Liver (tissue), 9 donors: ENCODE results near the gene CAPN3. TPM values are rescaled to one million over a fixed set of nuclear protein-coding genes. Genes with fewer than 3 reads are reported as not detected.

Experiments used
- DNase-seq: peaks from one replicate; pipeline ENCODE4 v3.0.0-alpha.2; 2017; ENCODE audit warnings: low spot score
- H3K27ac ChIP-seq, 2 donors: one replicate each; pipeline ENCODE4 v1.7.0; 2013; ENCODE audit warnings: inconsistent platforms in 2 of 2, low read length in 2 of 2, control low read depth in 1 of 2, low read depth in 1 of 2, mild to moderate bottlenecking in 1 of 2
- H3K27me3 ChIP-seq, 4 donors: one replicate each; pipeline versions ENCODE4 v1.6.1 to v1.7.0; 2013; ENCODE audit warnings: low read length in 3 of 4, inconsistent platforms in 1 of 4, mild to moderate bottlenecking in 1 of 4, moderate library complexity in 1 of 4; ENCODE audit not compliant: control insufficient read depth in 4 of 4, insufficient read depth in 4 of 4
- H3K36me3 ChIP-seq, 4 donors: one replicate each; pipeline versions ENCODE4 v1.6.1 to v1.7.0; 2013; ENCODE audit warnings: low read length in 3 of 4, mild to moderate bottlenecking in 3 of 4, low read depth in 1 of 4, moderate library complexity in 1 of 4; ENCODE audit not compliant: control insufficient read depth in 4 of 4, insufficient read depth in 3 of 4
- H3K4me1 ChIP-seq, 4 donors: one replicate each; pipeline versions ENCODE4 v1.6.1 to v1.7.0; 2013; ENCODE audit warnings: low read length in 3 of 4, mild to moderate bottlenecking in 3 of 4, moderate library complexity in 1 of 4; ENCODE audit not compliant: control insufficient read depth in 4 of 4, insufficient read depth in 4 of 4
- H3K4me3 ChIP-seq, 3 donors: one replicate each; pipeline versions ENCODE4 v1.6.1 to v1.7.0; 2013; ENCODE audit warnings: low read length in 3 of 3, control low read depth in 1 of 3, low read depth in 1 of 3, mild to moderate bottlenecking in 1 of 3
- H3K9ac ChIP-seq, 2 donors: one replicate each; pipeline ENCODE4 v1.7.0; 2013; ENCODE audit warnings: low read length in 2 of 2, mild to moderate bottlenecking in 2 of 2, moderate library complexity in 2 of 2, control low read depth in 1 of 2, low read depth in 1 of 2
- H3K9me3 ChIP-seq, 4 donors: one replicate each; pipeline versions ENCODE4 v1.6.1 to v1.7.0; 2013; ENCODE audit warnings: low read length in 3 of 4; ENCODE audit not compliant: control insufficient read depth in 4 of 4
- ATF3 ChIP-seq: IDR thresholded peaks from 2 replicates; pipeline ENCODE4 v1.6.1; 2016; ENCODE audit warnings: antibody characterized with exemption
- CTCF ChIP-seq: fragments of 150-350 bp; IDR thresholded peaks from 2 replicates; pipeline ENCODE4 v1.5.1; 2017; ENCODE audit warnings: improper control_type of control experiment, low read depth, low read length; ENCODE audit not compliant: missing input control
- EGR1 ChIP-seq, 2 donors: IDR thresholded peaks; 2 replicates each; pipeline ENCODE4 v1.6.1; 2016 to 2018; ENCODE audit warnings: antibody characterized with exemption in 2 of 2, low read depth in 2 of 2
- FOXA1 ChIP-seq: IDR thresholded peaks from 2 replicates; pipeline ENCODE4 v1.6.1; 2016; ENCODE audit warnings: antibody characterized with exemption
- FOXA2 ChIP-seq: IDR thresholded peaks from 2 replicates; pipeline ENCODE4 v1.6.1; 2016; ENCODE audit warnings: antibody characterized with exemption
- GABPA ChIP-seq, 2 donors: IDR thresholded peaks in 1 of 2; conservative IDR thresholded peaks in 1 of 2; 2 replicates each; pipeline ENCODE4 v1.6.1; 2016; ENCODE audit warnings: antibody characterized with exemption in 2 of 2, mild to moderate bottlenecking in 1 of 2, moderate library complexity in 1 of 2
- HNF4G ChIP-seq: IDR thresholded peaks from 2 replicates; pipeline ENCODE4 v1.6.1; 2016; ENCODE audit warnings: antibody characterized with exemption
- JUND ChIP-seq, 2 donors: IDR thresholded peaks; 2 replicates each; pipeline ENCODE4 v1.6.1; 2016; ENCODE audit warnings: antibody characterized with exemption in 2 of 2
- MAX ChIP-seq: IDR thresholded peaks from 2 replicates; pipeline ENCODE4 v1.6.1; 2016; ENCODE audit warnings: antibody characterized with exemption
- NR2F2 ChIP-seq: IDR thresholded peaks from 2 replicates; pipeline ENCODE4 v1.6.1; 2016; ENCODE audit warnings: antibody characterized with exemption
- REST ChIP-seq: IDR thresholded peaks from 2 replicates; pipeline ENCODE4 v1.6.1; 2016; ENCODE audit warnings: antibody characterized with exemption, mild to moderate bottlenecking
- RXRA ChIP-seq, 2 donors: IDR thresholded peaks; 2 replicates each; pipeline ENCODE4 v1.6.1; 2017 to 2018; ENCODE audit warnings: antibody characterized with exemption in 2 of 2, mild to moderate bottlenecking in 1 of 2
- SP1 ChIP-seq: IDR thresholded peaks from 2 replicates; pipeline ENCODE4 v1.6.1; 2018; ENCODE audit warnings: antibody characterized with exemption, mild to moderate bottlenecking
- TAF1 ChIP-seq: conservative IDR thresholded peaks from 2 replicates; pipeline ENCODE4 v1.6.1; 2016; ENCODE audit warnings: antibody characterized with exemption, mild to moderate bottlenecking
- YY1 ChIP-seq: IDR thresholded peaks from 2 replicates; pipeline ENCODE4 v1.6.1; 2016; ENCODE audit warnings: antibody characterized with exemption, mild to moderate bottlenecking
- WGBS: extraction: QIAGEN DNeasy Blood & Tissue Kit; methylation state at CpG from one replicate; pipeline ENCODE4 v1.1.7; 2013; 5-methylcytosine and 5-hydroxymethylcytosine counted together
- polyA plus RNA-seq, 2 donors: library from polyadenylated mRNA; stranded (reverse) in 1 of 2; unstranded in 1 of 2; fragments of 200-250 nt in 1 of 2; fragments of >200 nt in 1 of 2; fragmentation: Nextera tagmentation in 1 of 2; extraction: Ambion mirVana in 1 of 2; gene quantifications; one replicate each; pipeline versions ENCODE4 v1.2.1 to v1.2.3, GENCODE V29; 2013 to 2015
- total RNA-seq, 2 donors: library from RNA; depleted of rRNA; stranded (reverse); fragments of >200 nt; gene quantifications; one replicate each; pipeline ENCODE4 v1.2.3, GENCODE V29; 2014
- donor health status: healthy.
- donor health status: healthy.
- donor health status: healthy.
- donor health status: healthy.
- donor health status: healthy.

The CAPN3 gene
- total and polyA plus RNA-seq, 4 donors = 2.0 to 6.1 (median 4.2) TPM

- H3K36me3 ChIP-seq = peaks cover 0 to 16% (median 14%) of the 10 kb centered on the region in 4 donors
- DNase-seq = no peak
- no peak overlapping the region for H3K27ac ChIP-seq
- TF ChIP-seq JUND (IDR thresholded peaks at IDR 0.05) = no peak
- TF ChIP-seq MAX = no peak
- no peak for TF ChIP-seq REST
- no peak for TF ChIP-seq EGR1 (IDR thresholded peaks at IDR 0.05; ENCODE audit: low read depth in 2 of 2)
- no peak for TF ChIP-seq CTCF
- no peak for TF ChIP-seq FOXA2
- no peak for TF ChIP-seq YY1
- TF ChIP-seq NR2F2 = no peak
- no peak for TF ChIP-seq GABPA (IDR thresholded peaks at IDR 0.05 in 1 of 2, conservative IDR thresholded peaks at IDR 0.05 in 1 of 2)
- no peak for TF ChIP-seq HNF4G
- no peaks in the 10 kb centered on the region for H3K4me1 ChIP-seq
- no peaks in the 10 kb centered on the region for H3K9me3 ChIP-seq
- WGBS = 88% methylated on average over 7 of the region's 7 CpGs
- no peak overlapping the region for H3K9ac ChIP-seq
- no peaks in the 10 kb centered on the region for H3K27me3 ChIP-seq
- no peak overlapping the region for H3K4me3 ChIP-seq
These were observed 684 bp downstream of the CAPN3 start for GRCh38 chr15:42359985-42360384.

GRCh38 chr15:42360535-42361112, 1.3 kb downstream of the CAPN3 start:
- no peak for DNase-seq
- Histone ChIP-seq H3K9me3 (no peaks in the 10 kb centered on the region), H3K4me1 (no peaks in the 10 kb centered on the region), H3K27ac (no peak overlapping the region), H3K27me3 (no peaks in the 10 kb centered on the region), H3K36me3 (peaks cover 0 to 15% (median 12%) of the 10 kb centered on the region in 4 donors), H3K9ac (no peak overlapping the region), H3K4me3 (no peak overlapping the region)
- TF ChIP-seq CTCF (no peak), JUND (IDR thresholded peaks at IDR 0.05) (no peak), MAX (no peak), TAF1 (no peak), ATF3 (no peak), SP1 (no peak), EGR1 (IDR thresholded peaks at IDR 0.05; ENCODE audit: low read depth in 2 of 2) (no peak), FOXA2 (no peak), REST (no peak), FOXA1 (no peak), RXRA (IDR thresholded peaks at IDR 0.05) (no peak), NR2F2 (no peak), GABPA (IDR thresholded peaks at IDR 0.05 in 1 of 2, conservative IDR thresholded peaks at IDR 0.05 in 1 of 2) (no peak)
- 98% methylated on average over 5 of the region's 5 CpGs for WGBS
